C4-2B (cell line): Measurements from ENCODE around the gene NSUN6.
A peak's percentile ranks its signal among the peaks of the same experiment; 100 is the strongest.

Experiments
- H3K27ac ChIP-seq: fragments of 450-650 bp; 2 replicates; pipeline ENCODE4 v1.5.1; 2017
- ZFX ChIP-seq: fragments of 450-650 bp; IDR thresholded peaks from 2 replicates; pipeline ENCODE4 v1.6.1; 2017
- TF ChIP-seq, protein P1 (sequence below): fragments of 450-650 bp; conservative IDR thresholded peaks from 2 replicates; pipeline ENCODE4 v1.5.1; 2017; ENCODE audit warnings: mild to moderate bottlenecking

NSUN6 gene

DNA sequence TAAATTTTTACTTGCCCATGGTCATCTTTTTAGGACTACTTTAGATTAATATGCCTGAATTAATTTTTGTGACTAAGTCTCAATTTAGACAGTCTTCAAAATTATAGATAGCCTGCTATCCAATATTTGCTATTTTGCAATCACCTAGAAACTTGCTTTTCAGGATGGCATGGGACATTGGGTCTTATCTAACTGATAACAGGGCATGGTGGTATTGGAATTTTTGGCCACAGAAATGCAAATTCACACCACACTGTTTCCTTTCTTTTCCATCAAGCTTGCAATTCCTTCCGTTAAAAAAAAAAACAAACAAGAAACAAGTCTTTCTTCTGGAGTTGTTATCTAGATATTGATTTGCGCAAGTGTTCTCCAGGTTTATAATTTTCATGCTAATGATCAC is 16.6 kb upstream of the NSUN6 start:
- TF ChIP-seq, protein P1, sequence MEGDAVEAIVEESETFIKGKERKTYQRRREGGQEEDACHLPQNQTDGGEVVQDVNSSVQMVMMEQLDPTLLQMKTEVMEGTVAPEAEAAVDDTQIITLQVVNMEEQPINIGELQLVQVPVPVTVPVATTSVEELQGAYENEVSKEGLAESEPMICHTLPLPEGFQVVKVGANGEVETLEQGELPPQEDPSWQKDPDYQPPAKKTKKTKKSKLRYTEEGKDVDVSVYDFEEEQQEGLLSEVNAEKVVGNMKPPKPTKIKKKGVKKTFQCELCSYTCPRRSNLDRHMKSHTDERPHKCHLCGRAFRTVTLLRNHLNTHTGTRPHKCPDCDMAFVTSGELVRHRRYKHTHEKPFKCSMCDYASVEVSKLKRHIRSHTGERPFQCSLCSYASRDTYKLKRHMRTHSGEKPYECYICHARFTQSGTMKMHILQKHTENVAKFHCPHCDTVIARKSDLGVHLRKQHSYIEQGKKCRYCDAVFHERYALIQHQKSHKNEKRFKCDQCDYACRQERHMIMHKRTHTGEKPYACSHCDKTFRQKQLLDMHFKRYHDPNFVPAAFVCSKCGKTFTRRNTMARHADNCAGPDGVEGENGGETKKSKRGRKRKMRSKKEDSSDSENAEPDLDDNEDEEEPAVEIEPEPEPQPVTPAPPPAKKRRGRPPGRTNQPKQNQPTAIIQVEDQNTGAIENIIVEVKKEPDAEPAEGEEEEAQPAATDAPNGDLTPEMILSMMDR: no peak
- no peak for TF ChIP-seq ZFX
- H3K27ac ChIP-seq: no peak overlapping the region

DNA sequence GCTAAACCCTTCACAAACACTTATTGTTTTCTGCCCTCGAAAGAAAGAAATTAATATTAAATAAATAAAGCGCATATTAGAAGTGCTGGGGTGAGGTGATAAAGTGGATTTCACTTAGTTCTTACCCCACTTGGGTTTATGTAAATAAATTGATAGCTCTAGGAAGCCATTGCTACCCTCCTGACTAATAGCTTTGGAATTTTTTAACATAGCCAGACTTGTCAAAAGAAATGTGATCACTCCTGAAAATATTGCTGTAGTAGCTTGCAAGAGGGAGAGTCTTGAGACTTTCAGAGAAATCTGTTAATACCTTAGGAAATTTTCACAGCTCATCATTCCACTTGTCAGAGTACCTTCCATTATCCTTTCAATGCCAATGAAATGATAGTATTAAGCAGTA is 15.4 kb upstream of the NSUN6 start:
- TF ChIP-seq, protein P1: no peak
- TF ChIP-seq ZFX: no peak
- H3K27ac ChIP-seq: no peak overlapping the region

DNA sequence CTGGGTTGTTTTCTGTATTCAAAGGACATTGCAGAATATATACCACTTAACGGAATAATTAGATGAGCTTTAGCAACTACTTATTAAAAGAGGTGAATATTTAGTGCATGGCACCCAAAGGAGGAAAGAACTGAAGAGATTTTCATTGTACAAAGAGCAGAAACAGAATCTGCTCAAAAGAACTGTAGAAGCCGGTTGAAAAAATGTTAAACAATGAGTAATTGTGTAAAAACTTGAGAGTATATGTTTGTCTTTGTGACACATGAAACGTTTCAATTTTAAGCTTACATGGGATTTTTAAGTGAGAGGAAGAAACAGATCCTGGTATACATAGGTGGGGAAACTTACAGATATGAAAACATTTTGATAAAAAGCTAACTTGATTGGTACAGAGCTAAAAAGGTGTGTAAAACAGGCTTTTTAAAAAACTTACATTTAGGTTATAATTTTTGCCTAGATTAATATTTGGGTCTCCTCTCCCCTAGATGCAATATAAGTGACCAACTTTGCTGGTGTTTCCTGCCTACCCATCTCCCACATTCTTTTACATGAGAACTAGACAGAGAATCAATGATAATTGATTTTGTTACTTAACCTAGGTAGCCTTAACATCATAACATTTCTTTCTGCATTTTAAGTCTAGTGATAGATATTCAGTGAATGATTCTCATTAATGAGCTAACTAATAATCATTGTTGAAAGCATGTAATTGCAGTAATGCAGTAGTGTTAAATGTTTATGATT is 14.6 kb upstream of the NSUN6 start:
- TF ChIP-seq, protein P1: no peak
- TF ChIP-seq ZFX: no peak
- no peak overlapping the region for H3K27ac ChIP-seq

DNA sequence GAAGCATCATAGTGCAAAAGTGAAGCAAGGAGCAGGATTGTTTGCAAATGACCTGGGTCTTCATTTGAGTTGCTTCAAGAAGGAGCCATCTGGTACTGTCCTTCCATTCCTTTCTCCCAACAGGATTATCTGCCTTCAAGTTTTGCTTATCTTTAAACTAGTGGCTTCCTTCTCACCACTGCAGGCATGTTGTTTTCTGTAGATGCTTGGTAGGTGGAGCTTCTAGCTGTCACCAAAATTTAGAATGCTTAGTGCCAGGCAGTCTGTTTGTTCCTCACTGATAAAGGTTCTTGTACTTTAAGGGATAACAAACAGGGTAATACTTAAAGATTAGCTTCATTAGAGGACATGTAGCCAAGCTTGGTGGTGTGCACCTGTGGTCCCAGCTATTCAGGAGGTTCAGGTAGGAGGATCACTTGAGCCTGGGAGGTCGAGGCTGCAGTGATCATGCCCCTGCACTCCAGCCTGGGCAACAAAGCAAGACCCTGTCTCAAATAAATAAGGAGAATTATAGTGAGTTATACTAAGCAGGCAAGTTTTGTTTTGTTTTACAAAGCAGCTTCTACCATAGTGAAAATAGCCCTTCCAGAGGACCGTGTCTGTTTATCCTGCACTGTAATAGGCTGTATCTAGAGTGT is 13.6 kb upstream of the NSUN6 start:
- no peak overlapping the region for H3K27ac ChIP-seq

DNA sequence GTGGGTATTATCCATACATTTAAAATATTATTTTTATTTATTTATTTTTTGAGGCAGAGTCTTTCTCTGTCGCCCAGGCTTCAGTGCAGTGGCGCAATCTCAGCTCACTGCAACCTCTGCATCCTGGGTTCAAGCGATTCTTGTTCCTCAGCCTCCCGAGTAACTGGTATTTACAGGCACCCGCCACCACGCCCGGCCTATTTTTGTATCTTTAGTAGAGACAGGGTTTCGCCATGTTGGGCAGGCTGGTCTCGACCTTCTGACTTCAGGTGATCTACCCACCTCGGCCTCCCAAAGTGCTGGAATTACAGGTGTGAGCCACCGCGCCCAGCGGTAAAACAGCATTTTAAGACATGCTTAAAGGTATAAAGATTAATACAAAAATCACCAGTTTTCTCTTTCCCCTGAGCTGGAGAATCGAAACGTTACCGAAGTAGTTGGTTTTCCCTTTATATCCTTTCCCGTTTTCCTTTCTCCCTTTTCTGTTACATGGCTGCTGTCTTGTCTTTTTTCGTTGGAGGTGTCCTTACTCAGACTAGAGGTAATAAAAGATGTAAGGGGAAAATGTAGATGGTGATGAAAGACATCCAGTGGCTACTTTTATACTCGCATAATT is 9.5 kb upstream of the NSUN6 start:
- H3K27ac ChIP-seq: no peak overlapping the region
- TF ChIP-seq ZFX: no peak
- TF ChIP-seq, protein P1: no peak

More for the DNA sequence above, 13.6 kb upstream of the NSUN6 start:
- TF ChIP-seq ZFX: no peak
- TF ChIP-seq, protein P1: no peak

DNA sequence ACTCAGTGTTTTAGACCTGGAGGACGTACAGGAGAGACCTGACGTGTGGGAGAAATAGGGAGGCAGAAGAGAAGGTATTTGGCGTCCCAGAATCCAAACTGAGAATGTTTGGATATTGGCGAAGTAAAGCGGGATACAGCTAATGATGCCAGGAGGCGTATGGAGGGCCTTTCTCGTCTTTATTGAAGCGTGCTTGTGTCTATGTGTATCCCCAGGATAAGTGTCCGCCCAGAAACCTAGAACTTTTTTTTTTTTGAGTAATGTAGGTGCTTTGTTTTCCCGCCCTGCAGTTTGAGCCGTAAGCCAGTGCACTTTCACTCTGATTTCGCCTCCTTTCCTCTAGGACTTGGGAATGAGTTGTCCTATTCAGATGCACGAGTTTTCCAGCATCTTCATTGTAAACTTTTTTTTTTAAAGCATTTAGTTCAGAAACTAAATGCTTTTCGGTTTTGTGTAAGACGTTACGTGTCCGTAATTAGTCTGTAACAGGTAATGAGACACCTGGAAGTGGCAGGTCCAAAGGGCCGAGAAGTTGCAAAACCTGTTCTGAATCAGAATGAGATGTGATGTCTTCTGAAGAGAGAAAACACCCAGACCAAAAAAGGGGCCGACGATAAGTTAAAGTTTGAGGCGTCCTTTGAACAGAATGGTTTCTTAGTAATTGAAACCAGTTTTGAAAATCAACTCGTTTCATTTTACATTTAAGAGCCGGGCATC is 8.6 kb upstream of the NSUN6 start:
- TF ChIP-seq ZFX: no peak
- TF ChIP-seq, protein P1: no peak
- H3K27ac ChIP-seq: peak overlapping the region; percentile 89
